SK-N-SH treated with all-trans-retinoic acid at 6 μM for 48 hours (cell line): ENCODE measurements around the gene KNSTRN.

Source experiments
- ISL1 ChIP-seq: fragments of 250-450 bp; sonication (Bioruptor Pico); IDR thresholded peaks from 2 replicates; pipeline ENCODE4 v2.1.2; 2022; ENCODE audit warnings: mild to moderate bottlenecking, moderate library complexity
- PPARA ChIP-seq: fragments of 250-450 bp; sonication (Bioruptor Pico); IDR thresholded peaks from 2 replicates; pipeline ENCODE4 v1.5.0; 2020; ENCODE audit warnings: mild to moderate bottlenecking, borderline replicate concordance

GRCh38 chr15:40367686-40368611, 14.6 kb upstream of the KNSTRN start:
- TF ChIP-seq ISL1 (CRISPR knock-in tag), result no peak
- no peak for TF ChIP-seq PPARA (CRISPR knock-in tag)
